OCI-LY7 (cell line): ENCODE data around the gene EHBP1. TPM values are rescaled to one million over a fixed set of nuclear protein-coding genes. Genes with fewer than 3 reads are reported as not detected.

ENCODE experiments used
- BruUV-seq: library from RNA; stranded (reverse); fragments of 400-500 nt; replicated peaks from 2 replicates; lab custom pipeline; 2021; lab: Mats Ljungman, UMichigan
- CTCF ChIA-PET: fragments of 300-600 bp; sonication (Branson Sonifier 250); formaldehyde crosslinking; loops from one replicate; lab custom pipeline; 2022; ENCODE audit warnings: antibody characterized with exemption; ENCODE audit not compliant: unreplicated experiment; lab: Charles Lee
- POLR2A ChIA-PET: fragments of 300-600 bp; sonication (Branson Sonifier 250); formaldehyde crosslinking; loops from one replicate; lab custom pipeline; 2022; ENCODE audit warnings: antibody characterized with exemption; lab: Charles Lee
- DNase-seq: peaks from one replicate; pipeline ENCODE4 v3.0.0-alpha.2; 2015; ENCODE audit warnings: low spot score
- H2AFZ ChIP-seq: fragments of 200-600 bp; sonication (generic), shearing (Covaris generic); 2 replicates; pipeline ENCODE4 v1.6.1; 2014; ENCODE audit warnings: mild to moderate bottlenecking, antibody characterized with exemption, low read length, moderate library complexity
- H3K27ac ChIP-seq: fragments of 200-600 bp; sonication (generic); 2 replicates; pipeline ENCODE4 v1.5.1; 2014; ENCODE audit warnings: mixed run types, low read depth, mild to moderate bottlenecking, moderate library complexity, low read length, inconsistent platforms; ENCODE audit not compliant: poor library complexity, severe bottlenecking
- H3K36me3 ChIP-seq: fragments of 200-600 bp; sonication (generic); 2 replicates; pipeline ENCODE4 v1.6.1; 2014; ENCODE audit warnings: mild to moderate bottlenecking, antibody characterized with exemption, low read length, moderate library complexity, mixed read lengths; ENCODE audit not compliant: insufficient read depth
- H3K4me1 ChIP-seq: fragments of 200-600 bp; sonication (generic); 2 replicates; pipeline ENCODE4 v1.5.1; 2014; ENCODE audit warnings: mild to moderate bottlenecking, low read length; ENCODE audit not compliant: insufficient read depth, poor library complexity, severe bottlenecking
- H3K4me2 ChIP-seq: fragments of 200-600 bp; sonication (generic); 2 replicates; pipeline ENCODE4 v1.6.1; 2014; ENCODE audit warnings: mild to moderate bottlenecking, low read length
- H3K4me3 ChIP-seq: fragments of 200-600 bp; sonication (generic); 2 replicates; pipeline ENCODE4 v1.5.1; 2014; ENCODE audit warnings: mild to moderate bottlenecking, low read depth, low read length; ENCODE audit not compliant: poor library complexity, severe bottlenecking
- H3K79me2 ChIP-seq: fragments of 200-600 bp; sonication (generic); 2 replicates; pipeline ENCODE4 v1.6.1; 2016; ENCODE audit warnings: low read depth, mild to moderate bottlenecking, low read length, moderate library complexity, mixed read lengths; ENCODE audit not compliant: insufficient read depth
- H3K9me2 ChIP-seq: fragments of 200-600 bp; sonication (generic); 2 replicates; pipeline ENCODE4 v1.6.1; 2016; ENCODE audit warnings: mild to moderate bottlenecking, low read length, mixed read lengths; ENCODE audit not compliant: insufficient read depth
- H3K9me3 ChIP-seq: fragments of 200-600 bp; sonication (generic); 2 replicates; pipeline ENCODE4 v1.6.1; 2014; ENCODE audit warnings: mild to moderate bottlenecking, mixed run types, low read length, mixed read lengths
- H4K20me1 ChIP-seq: fragments of 200-600 bp; sonication (generic); 2 replicates; pipeline ENCODE4 v1.6.1; 2014; ENCODE audit warnings: mild to moderate bottlenecking, antibody characterized with exemption, low read length, moderate library complexity, mixed read lengths; ENCODE audit not compliant: insufficient read depth
- CTCF ChIP-seq: fragments of 200-600 bp; sonication (generic); conservative IDR thresholded peaks from 2 replicates; pipeline ENCODE4 v1.5.1; 2014; ENCODE audit warnings: mild to moderate bottlenecking, antibody characterized with exemption, low read length, moderate library complexity, mixed read lengths
- EZH2phosphoT487 ChIP-seq: fragments of 200-600 bp; sonication (generic); IDR thresholded peaks from 2 replicates; pipeline ENCODE4 v1.6.1; 2018; ENCODE audit warnings: low read depth, borderline replicate concordance, mild to moderate bottlenecking, mixed run types, antibody characterized with exemption, low read length, moderate library complexity, mixed read lengths
- intact Hi-C: fragments of 100-400 bp; cut with micrococcal nuclease; formaldehyde crosslinking; loops from one replicate; pipeline ENCODE4 v1.10.0; 2022; ENCODE audit not compliant: unreplicated experiment
- total RNA-seq, 2 experiments: library from RNA; depleted of rRNA in 1 of 2; stranded (reverse); fragments of >200 nt in 1 of 2; shearing (Covaris generic) in 1 of 2; gene quantifications; 2 replicates each; pipeline ENCODE4 v1.2.3, GENCODE V29; 2014 to 2022

The EHBP1 gene
- total RNA-seq, 2 experiments from 2014 or later = 26.8 to 34.1 TPM

- CTCF ChIA-PET = no interaction called here
- Histone ChIP-seq H3K9me2 (no peaks in the 10 kb centered on the region), H3K27ac (no peak overlapping the region), H3K36me3 (no peaks in the 10 kb centered on the region), H2AFZ (no peak overlapping the region), H3K79me2 (no peaks in the 10 kb centered on the region), H3K4me2 (no peak overlapping the region), H3K4me1 (no peaks in the 10 kb centered on the region), H3K4me3 (no peak overlapping the region), H4K20me1 (no peaks in the 10 kb centered on the region), H3K9me3 (no peaks in the 10 kb centered on the region)
- POLR2A ChIA-PET = interaction anchor here (0.6 kb wide), 1 partner anchor 48 kb away, joined by 3 read pairs; no protein-coding TSS in a partner anchor
- no peak for TF ChIP-seq EZH2phosphoT487
- no peak for TF ChIP-seq CTCF
- no TSS peak for BruUV-seq
- intact Hi-C loops = no loop called here
- DNase-seq = no peak
Measured at GRCh38 chr2:63058921-63059792, 353.6 kb downstream of the EHBP1 start.

GRCh38 chr2:63059793-63060471, 354.4 kb downstream of the EHBP1 start:
- ChIA-PET CTCF (no interaction called here), POLR2A (no interaction called here)
- BruUV-seq = no TSS peak
- intact Hi-C loops = no loop called here
- no peak for DNase-seq
- Histone ChIP-seq H3K9me3 (no peaks in the 10 kb centered on the region), H3K9me2 (no peaks in the 10 kb centered on the region), H3K4me2 (peak overlapping the region; percentile 33; the same call in 1 of the 2 replicates), H3K36me3 (no peaks in the 10 kb centered on the region), H2AFZ (no peak overlapping the region), H4K20me1 (no peaks in the 10 kb centered on the region), H3K4me1 (no peaks in the 10 kb centered on the region), H3K4me3 (no peak overlapping the region), H3K27ac (no peak overlapping the region), H3K79me2 (no peaks in the 10 kb centered on the region)
- TF ChIP-seq EZH2phosphoT487 = no peak

GRCh38 chr2:63060472-63060991, 355.0 kb downstream of the EHBP1 start:
- H4K20me1 ChIP-seq = no peaks in the 10 kb centered on the region
- H3K4me3 ChIP-seq = no peak overlapping the region
- TF ChIP-seq CTCF (no peak), EZH2phosphoT487 (no peak)
- H2AFZ ChIP-seq = no peak overlapping the region
- CTCF ChIA-PET = no interaction called here
- no TSS peak for BruUV-seq
- intact Hi-C loops = no loop called here
- no peaks in the 10 kb centered on the region for H3K4me1 ChIP-seq
- POLR2A ChIA-PET = no interaction called here
- no peak overlapping the region for H3K27ac ChIP-seq
- peak overlapping the region; percentile 33; the same call in 1 of the 2 replicates for H3K4me2 ChIP-seq
- no peaks in the 10 kb centered on the region for H3K9me2 ChIP-seq
- no peaks in the 10 kb centered on the region for H3K36me3 ChIP-seq
- H3K79me2 ChIP-seq = no peaks in the 10 kb centered on the region
- DNase-seq = no peak
- H3K9me3 ChIP-seq = no peaks in the 10 kb centered on the region
